Hepatocyte (in vitro differentiated cells): ENCODE measurements around the gene ELL2. TPM values are rescaled to one million over a fixed set of nuclear protein-coding genes. Genes with fewer than 3 reads are reported as not detected.
A peak's percentile ranks its signal among the peaks of the same experiment; 100 is the strongest.

Source experiments
- DNase-seq: peaks from one replicate; pipeline ENCODE4 v3.0.0-alpha.2; 2016; ENCODE audit warnings: low spot score
- H2AFZ ChIP-seq: fragments of 200-600 bp; sonication (generic); 2 replicates; pipeline ENCODE4 v1.6.0; 2016; ENCODE audit warnings: antibody characterized with exemption, mild to moderate bottlenecking
- H3K27ac ChIP-seq: fragments of 200-600 bp; sonication (generic); 2 replicates; pipeline ENCODE4 v1.5.1; 2016; ENCODE audit warnings: mild to moderate bottlenecking
- H3K27me3 ChIP-seq: fragments of 200-600 bp; sonication (generic); 2 replicates; pipeline ENCODE4 v1.6.1; 2016
- H3K36me3 ChIP-seq: fragments of 200-600 bp; sonication (generic); replicated peaks from 2 replicates; pipeline ENCODE4 v1.5.1; 2016; ENCODE audit warnings: low read depth; ENCODE audit not compliant: insufficient read depth
- H3K4me1 ChIP-seq: fragments of 200-600 bp; sonication (generic); 2 replicates; pipeline ENCODE4 v1.5.1; 2016; ENCODE audit warnings: mild to moderate bottlenecking, moderate library complexity; ENCODE audit not compliant: insufficient read depth
- H3K4me2 ChIP-seq: fragments of 200-600 bp; sonication (generic); 2 replicates; pipeline ENCODE4 v1.6.0; 2016
- H3K4me3 ChIP-seq: fragments of 200-600 bp; sonication (generic); 2 replicates; pipeline ENCODE4 v1.5.1; 2016; ENCODE audit warnings: mild to moderate bottlenecking
- H3K79me2 ChIP-seq: fragments of 200-600 bp; sonication (generic); 2 replicates; pipeline ENCODE4 v1.6.0; 2017; ENCODE audit warnings: mild to moderate bottlenecking
- H3K9me2 ChIP-seq: fragments of 200-600 bp; sonication (generic); replicated peaks from 2 replicates; pipeline ENCODE4 v1.6.0; 2017; ENCODE audit warnings: mild to moderate bottlenecking; ENCODE audit not compliant: insufficient read depth
- H3K9me3 ChIP-seq: fragments of 200-600 bp; sonication (generic); 2 replicates; pipeline ENCODE4 v1.5.1; 2016; ENCODE audit warnings: low read depth, mild to moderate bottlenecking
- H4K20me1 ChIP-seq: fragments of 200-600 bp; sonication (generic); 2 replicates; pipeline ENCODE4 v1.6.0; 2016; ENCODE audit warnings: mild to moderate bottlenecking; ENCODE audit not compliant: insufficient read depth, poor library complexity, severe bottlenecking
- CTCF ChIP-seq: fragments of 200-600 bp; sonication (generic); IDR thresholded peaks from 2 replicates; pipeline ENCODE4 v1.5.1; 2016; ENCODE audit warnings: antibody characterized with exemption, mild to moderate bottlenecking; ENCODE audit not compliant: poor library complexity
- EZH2 ChIP-seq: fragments of 200-600 bp; sonication (generic); IDR thresholded peaks from 2 replicates; pipeline ENCODE4 v1.6.1; 2016; ENCODE audit warnings: antibody characterized with exemption, mild to moderate bottlenecking, borderline replicate concordance
- EZH2phosphoT487 ChIP-seq: fragments of 200-600 bp; sonication (generic); IDR thresholded peaks from one replicate; pipeline ENCODE4 v1.6.1; 2018; ENCODE audit warnings: antibody characterized with exemption, mild to moderate bottlenecking, low read depth, moderate library complexity; ENCODE audit not compliant: unreplicated experiment, severe bottlenecking
- WGBS: methylation state at CpG from one replicate; pipeline ENCODE4 v1.1.6; 2016; ENCODE audit warnings: low lambda C conversion rate; ENCODE audit errors: missing lambda C conversion rate; 5-methylcytosine and 5-hydroxymethylcytosine counted together
- polyA plus RNA-seq: library from polyadenylated mRNA; unstranded; fragments of >200 nt; fragmentation: Nextera tagmentation; extraction: Ambion mirVana; gene quantifications from 2 replicates; pipeline ENCODE4 v1.2.1, GENCODE V29; 2016
- total RNA-seq: library from RNA; depleted of rRNA; stranded (reverse); fragments of >200 nt; gene quantifications from 2 replicates; pipeline ENCODE4 v1.2.3, GENCODE V29; 2014

Gene ELL2
- total and polyA plus RNA-seq, 2 experiments from 2014 or later = 34.6 to 56.0 TPM

DNA sequence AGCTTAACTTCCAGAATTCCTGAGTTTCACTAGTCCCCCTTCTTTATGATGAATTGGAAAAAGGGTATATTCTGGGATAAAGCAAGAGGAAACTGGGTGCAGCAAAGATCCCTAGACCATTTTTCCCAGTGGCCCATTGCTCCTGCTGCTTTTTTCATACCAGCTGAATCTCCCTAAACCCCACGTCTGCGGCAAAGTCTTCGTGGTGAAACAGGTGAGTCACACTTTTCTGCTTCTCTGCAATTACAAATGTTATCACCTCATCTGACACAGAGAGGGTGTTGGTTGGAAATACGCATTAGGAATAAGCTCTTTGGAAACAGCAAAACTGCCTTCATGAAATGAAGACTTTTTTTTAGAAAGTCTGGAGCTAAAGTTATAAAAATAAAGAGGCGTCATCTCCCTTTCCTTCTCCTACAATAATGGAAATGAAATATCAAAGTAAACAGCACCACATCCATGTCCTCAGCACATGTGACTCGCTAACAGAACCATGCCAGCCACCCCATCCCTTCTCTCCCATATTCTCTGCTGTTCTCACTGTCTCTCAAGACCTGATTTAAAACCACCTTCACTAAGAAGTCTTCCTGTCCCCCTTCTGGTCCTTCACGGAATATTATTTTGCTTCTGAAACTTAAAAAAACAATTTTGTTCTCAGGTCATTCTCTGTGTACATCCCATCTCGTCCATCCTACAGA, 99.6 kb downstream of the ELL2 start:
- Histone ChIP-seq H2AFZ (no peak overlapping the region), H3K27me3 (no peaks in the 10 kb centered on the region), H3K4me2 (peak overlapping the region; percentile 54), H3K9me2 (no peaks in the 10 kb centered on the region), H3K4me1 (peaks cover 58% of the 10 kb centered on the region), H3K79me2 (no peaks in the 10 kb centered on the region), H3K27ac (peak overlapping the region; percentile 89), H3K9me3 (no peaks in the 10 kb centered on the region), H4K20me1 (no peaks in the 10 kb centered on the region), H3K36me3 (no peaks in the 10 kb centered on the region), H3K4me3 (no peak overlapping the region)
- DNase-seq = peak; percentile 66
- TF ChIP-seq EZH2 (no peak), CTCF (no peak), EZH2phosphoT487 (no peak)
- 55% methylated on average over 8 of the region's 8 CpGs for WGBS

- peak; percentile 76 for DNase-seq
- H2AFZ ChIP-seq = no peak overlapping the region
- H3K27ac ChIP-seq = peak overlapping the region; percentile 89
- no peak for TF ChIP-seq EZH2
- no peak for TF ChIP-seq EZH2phosphoT487
- TF ChIP-seq CTCF = no peak
- WGBS = 33% methylated on average over 14 of the region's 14 CpGs
- H3K9me2 ChIP-seq = no peaks in the 10 kb centered on the region
- H3K4me1 ChIP-seq = peaks cover 58% of the 10 kb centered on the region
- H4K20me1 ChIP-seq = no peaks in the 10 kb centered on the region
- no peaks in the 10 kb centered on the region for H3K79me2 ChIP-seq
- no peaks in the 10 kb centered on the region for H3K36me3 ChIP-seq
- no peaks in the 10 kb centered on the region for H3K9me3 ChIP-seq
- peak overlapping the region; percentile 54 for H3K4me2 ChIP-seq
- H3K4me3 ChIP-seq = no peak overlapping the region
- H3K27me3 ChIP-seq = no peaks in the 10 kb centered on the region
Measured at GRCh38 chr5:95861221-95861863, 100.3 kb downstream of the ELL2 start.

GRCh38 chr5:95859661-95860060, 102.0 kb downstream of the ELL2 start:
- Histone ChIP-seq H4K20me1 (no peaks in the 10 kb centered on the region), H3K4me2 (peak overlapping the region; percentile 68), H3K79me2 (no peaks in the 10 kb centered on the region), H3K9me2 (no peaks in the 10 kb centered on the region), H3K27ac (peak overlapping the region; percentile 91), H3K4me3 (no peak overlapping the region), H3K4me1 (peaks cover 48% of the 10 kb centered on the region), H3K9me3 (no peaks in the 10 kb centered on the region), H2AFZ (no peak overlapping the region), H3K27me3 (no peaks in the 10 kb centered on the region), H3K36me3 (no peaks in the 10 kb centered on the region)
- TF ChIP-seq CTCF = no peak
- no peak for TF ChIP-seq EZH2
- no peak for TF ChIP-seq EZH2phosphoT487
- WGBS = 76% methylated on average over 4 of the region's 4 CpGs
- no peak for DNase-seq
